Prostate gland (tissue), 2 donors: ENCODE data around the gene TMEM131L. TPM values are rescaled to one million over a fixed set of nuclear protein-coding genes. Genes with fewer than 3 reads are reported as not detected.

Source experiments
- DNase-seq: peaks from one replicate; pipeline ENCODE4 v3.0.0-alpha.2; 2019; ENCODE audit warnings: low spot score
- H3K27ac ChIP-seq, 2 donors: fragments of 200-600 bp; sonication (generic); 2 replicates each; pipeline ENCODE4 v1.5.1; 2017 to 2019
- H3K27me3 ChIP-seq: fragments of 200-600 bp; sonication (generic); replicated peaks from 2 replicates; pipeline ENCODE4 v1.5.1; 2019; ENCODE audit not compliant: insufficient read depth
- H3K36me3 ChIP-seq, 2 donors: fragments of 200-600 bp; sonication (generic); 1 replicate in 1 of 2; 2 replicates in 1 of 2; pipeline versions ENCODE4 v1.5.1 to v1.8.1; 2017 to 2019
- H3K4me1 ChIP-seq: fragments of 200-600 bp; sonication (generic); replicated peaks from 2 replicates; pipeline ENCODE4 v1.5.1; 2019
- H3K4me3 ChIP-seq, 2 donors: fragments of 200-600 bp; sonication (generic); 2 replicates each; pipeline ENCODE4 v1.5.1; 2017 to 2019
- H3K9me3 ChIP-seq: fragments of 200-600 bp; sonication (generic); 2 replicates; pipeline ENCODE4 v1.5.1; 2017
- CTCF ChIP-seq, 4 experiments: fragments of 200-600 bp in 2 of 4; fragments of 450-650 bp in 2 of 4; sonication (generic) in 2 of 4; IDR thresholded peaks; 1 replicate in 3 of 4; 2 replicates in 1 of 4; pipeline ENCODE4 v1.5.1; 2016 to 2019; ENCODE audit warnings: antibody characterized with exemption in 4 of 4, mild to moderate bottlenecking in 2 of 4, moderate library complexity in 2 of 4
- POLR2A ChIP-seq: fragments of 450-650 bp; IDR thresholded peaks from one replicate; pipeline ENCODE4 v1.6.1; 2016; ENCODE audit warnings: antibody characterized with exemption, mild to moderate bottlenecking
- POLR2AphosphoS5 ChIP-seq: sonication (generic); formaldehyde crosslinking; IDR thresholded peaks from one replicate; pipeline ENCODE4 v1.6.1; 2017; ENCODE audit warnings: antibody characterized with exemption
- WGBS: methylation state at CpG from one replicate; pipeline ENCODE4 v1.1.5; 2018; 5-methylcytosine and 5-hydroxymethylcytosine counted together
- intact Hi-C: fragments of 100-400 bp; cut with DNase I; formaldehyde crosslinking; loops from one replicate; pipeline ENCODE4 v1.14.2; 2022
- total RNA-seq, 2 donors: library from RNA; depleted of rRNA; stranded (reverse); fragments of >200 nt; gene quantifications; one replicate each; pipeline ENCODE4 v1.1.0, GENCODE V29; 2016

TMEM131L gene
- total RNA-seq, 2 donors from 2014 or later, result 9.3 to 12.5 TPM

- H3K27me3 ChIP-seq, result no peaks in the 10 kb centered on the region
- TF ChIP-seq POLR2A (no peak), CTCF (IDR thresholded peaks at IDR 0.05) (no peak), POLR2AphosphoS5 (no peak)
- peaks cover 2% of the 10 kb centered on the region for H3K4me1 ChIP-seq
- H3K36me3 ChIP-seq, result no peaks in the 10 kb centered on the region
- intact Hi-C loops, result no loop called here
- 49% methylated on average over 3 of the region's 3 CpGs for whole genome bisulfite sequencing
- no peaks in the 10 kb centered on the region for H3K9me3 ChIP-seq
- DNase-seq, result no peak
- no peak overlapping the region for H3K4me3 ChIP-seq
- peak overlapping the region in 1 of 2 donors; percentile 41 for H3K27ac ChIP-seq
These were observed 73.3 kb downstream of the TMEM131L start for GRCh38 chr4:153539422-153539821.

- no peaks in the 10 kb centered on the region for H3K27me3 ChIP-seq
- no peaks in the 10 kb centered on the region for H3K9me3 ChIP-seq
- 94% methylated on average over 7 of the region's 7 CpGs for WGBS
- no peaks in the 10 kb centered on the region for H3K4me1 ChIP-seq
- TF ChIP-seq POLR2A (no peak), POLR2AphosphoS5 (no peak), CTCF (IDR thresholded peaks at IDR 0.05) (no peak)
- H3K36me3 ChIP-seq, result no peaks in the 10 kb centered on the region
- H3K27ac ChIP-seq, result no peak overlapping the region
- H3K4me3 ChIP-seq, result no peak overlapping the region
- no peak for DNase-seq
- intact Hi-C loops, result no loop called here
These were observed 75.4 kb downstream of the TMEM131L start for GRCh38 chr4:153541456-153542096.

GRCh38 chr4:153542131-153542530, 76.0 kb downstream of the TMEM131L start:
- Histone ChIP-seq H3K4me3 (no peak overlapping the region), H3K27me3 (no peaks in the 10 kb centered on the region), H3K27ac (no peak overlapping the region), H3K9me3 (no peaks in the 10 kb centered on the region), H3K36me3 (no peaks in the 10 kb centered on the region), H3K4me1 (no peaks in the 10 kb centered on the region)
- WGBS, result 88% methylated on average over 6 of the region's 6 CpGs
- intact Hi-C loops, result no loop called here
- DNase-seq, result no peak
- no peak for TF ChIP-seq POLR2AphosphoS5
- TF ChIP-seq POLR2A, result no peak
- TF ChIP-seq CTCF (IDR thresholded peaks at IDR 0.05), result no peak

- Histone ChIP-seq H3K9me3 (no peaks in the 10 kb centered on the region), H3K4me1 (no peaks in the 10 kb centered on the region), H3K4me3 (no peak overlapping the region), H3K36me3 (no peaks in the 10 kb centered on the region), H3K27me3 (no peaks in the 10 kb centered on the region), H3K27ac (no peak overlapping the region)
- intact Hi-C loops, result no loop called here
- DNase-seq, result no peak
- 92% methylated on average over 6 of the region's 6 CpGs for WGBS
- no peak for TF ChIP-seq POLR2A
These were observed 76.7 kb downstream of the TMEM131L start for GRCh38 chr4:153542834-153543233.

- Histone ChIP-seq H3K27ac (no peak overlapping the region), H3K4me1 (no peaks in the 10 kb centered on the region), H3K9me3 (no peaks in the 10 kb centered on the region), H3K27me3 (no peaks in the 10 kb centered on the region), H3K4me3 (no peak overlapping the region), H3K36me3 (no peaks in the 10 kb centered on the region)
- 81% methylated on average over 6 of the region's 6 CpGs for WGBS
- intact Hi-C loops, result no loop called here
- TF ChIP-seq POLR2A (no peak), POLR2AphosphoS5 (no peak), CTCF (IDR thresholded peaks at IDR 0.05) (no peak)
- no peak for DNase-seq
These were observed 77.2 kb downstream of the TMEM131L start for GRCh38 chr4:153543351-153543750.
